HG02759 (cell line): Measurements from ENCODE around the gene ERCC8.
"Not testable (repeated sequence)": the region's sequence is repeated elsewhere in the genome, so short reads cannot be mapped to it uniquely, and the experiment has no call there.

Experiments
- ATAC-seq: cut with Tn5 transposase; IDR thresholded peaks from one replicate; pipeline ENCODE4 v1.9.1; 2021; ENCODE audit warnings: mild to moderate bottlenecking, moderate library complexity; ENCODE audit not compliant: unreplicated experiment

Gene ERCC8

DNA sequence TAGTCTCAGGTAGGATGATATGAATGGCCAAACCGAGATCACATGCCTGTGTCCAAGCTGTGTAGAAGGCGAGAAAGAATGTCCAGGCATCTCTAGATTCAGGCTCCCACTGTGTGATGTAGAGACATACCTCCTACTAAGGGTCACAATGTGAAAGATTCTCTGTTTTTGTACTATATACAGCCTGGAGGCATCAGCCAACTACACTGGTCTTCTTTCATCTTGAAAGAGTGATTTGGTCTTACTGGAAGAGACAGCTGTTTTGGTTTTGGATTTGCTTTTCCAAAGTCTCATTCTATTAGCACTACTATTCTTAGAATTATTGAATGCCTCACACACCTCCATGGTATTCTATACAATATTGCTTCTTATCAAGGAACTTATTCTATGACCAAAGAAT is 26.4 kb downstream of the ERCC8 start:
- no peak for ATAC-seq

DNA sequence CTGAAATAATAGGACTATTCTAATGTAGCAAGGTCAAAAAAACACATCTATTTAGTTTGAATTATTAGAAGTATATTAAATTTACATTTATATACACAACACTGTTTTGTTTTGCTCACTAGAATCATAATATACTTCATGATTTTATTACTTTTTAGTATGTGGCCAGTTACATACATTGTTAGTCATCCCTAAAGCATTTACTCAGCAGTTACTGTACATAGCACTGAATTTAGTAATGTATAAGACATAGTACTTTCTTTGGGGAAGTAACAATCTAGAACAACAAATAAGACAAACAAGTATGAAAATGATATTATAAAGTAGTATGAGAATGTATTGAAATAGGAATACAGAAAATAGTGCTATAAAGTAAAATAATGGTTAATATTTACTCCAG is 28.2 kb downstream of the ERCC8 start:
- ATAC-seq = no peak

DNA sequence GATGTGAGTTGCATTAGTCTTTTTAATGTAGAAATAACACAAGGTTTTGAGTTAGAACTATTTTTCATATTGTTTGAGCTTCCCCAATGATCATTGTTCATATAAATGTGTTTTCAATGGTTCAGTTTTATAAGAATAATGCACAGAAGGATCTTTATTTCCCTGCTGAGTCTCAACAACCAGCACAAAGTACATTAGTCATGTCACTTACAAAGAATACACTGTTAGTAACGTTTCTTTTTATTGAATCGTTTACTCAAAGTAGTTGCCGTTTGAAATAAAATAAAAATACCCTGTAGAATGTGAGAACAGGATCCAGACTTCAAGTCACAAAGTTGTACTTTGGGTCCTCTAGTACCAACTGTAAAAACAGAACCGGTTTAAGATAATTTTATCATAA is 41.5 kb downstream of the ERCC8 start:
- ATAC-seq = no peak

DNA sequence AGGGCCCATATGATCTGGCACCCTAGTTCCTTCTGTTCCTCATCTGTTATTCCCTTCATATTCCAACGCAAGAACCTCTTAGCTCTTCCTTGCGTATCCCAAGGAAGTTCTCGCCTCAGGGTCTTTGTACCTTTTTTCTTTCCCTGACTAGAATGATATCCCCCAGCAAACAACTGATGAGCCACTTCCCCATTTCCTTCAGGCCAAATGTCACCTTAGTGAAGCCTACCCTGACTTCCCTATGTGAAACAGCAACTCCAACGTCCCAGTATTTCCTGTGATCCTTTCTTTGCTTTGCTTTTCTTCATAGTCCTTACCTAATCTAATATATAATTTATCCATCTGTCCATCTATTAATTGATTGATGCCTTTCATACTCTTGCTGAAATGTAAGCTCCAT is 47.9 kb downstream of the ERCC8 start:
- ATAC-seq = no peak

DNA sequence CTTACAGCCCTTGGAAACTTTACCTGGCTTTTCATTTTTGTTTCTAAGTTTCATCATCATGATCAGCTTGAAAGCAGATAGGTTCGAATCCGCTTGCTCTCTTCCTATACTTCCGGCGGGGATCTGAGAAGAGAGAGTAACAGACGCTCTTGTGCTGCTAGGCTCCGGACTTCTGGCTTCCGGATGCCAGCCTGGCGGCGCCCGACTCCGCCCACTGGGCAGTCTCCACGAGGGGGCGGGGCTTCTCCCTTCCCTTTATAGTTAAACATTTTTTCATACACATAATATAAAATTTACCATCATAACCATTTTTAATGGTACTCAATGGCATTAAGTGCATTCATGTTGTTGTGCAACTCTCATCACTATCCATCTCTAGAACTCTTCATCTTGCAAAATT is 51.3 kb downstream of the ERCC8 start:
- ATAC-seq = no peak

DNA sequence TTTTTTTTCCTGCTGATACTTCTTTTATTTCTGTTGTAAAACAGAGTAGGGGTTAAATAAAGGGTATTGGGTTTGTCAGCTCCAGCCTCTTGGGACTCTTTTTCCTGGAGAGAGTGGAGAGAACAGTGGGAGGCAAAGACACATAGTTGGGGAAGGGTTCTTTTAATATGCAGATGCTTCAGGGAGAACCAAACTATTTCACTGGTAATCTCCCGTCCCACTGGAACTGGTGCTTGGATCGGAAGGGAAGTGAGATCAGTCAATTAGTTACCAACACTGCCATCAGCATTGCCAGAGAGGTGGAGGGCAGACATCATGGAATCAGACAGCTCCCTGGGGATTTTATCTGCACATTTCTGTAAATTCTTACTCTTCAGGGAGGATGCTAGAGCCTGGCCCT is 53.2 kb downstream of the ERCC8 start:
- no peak for ATAC-seq

DNA sequence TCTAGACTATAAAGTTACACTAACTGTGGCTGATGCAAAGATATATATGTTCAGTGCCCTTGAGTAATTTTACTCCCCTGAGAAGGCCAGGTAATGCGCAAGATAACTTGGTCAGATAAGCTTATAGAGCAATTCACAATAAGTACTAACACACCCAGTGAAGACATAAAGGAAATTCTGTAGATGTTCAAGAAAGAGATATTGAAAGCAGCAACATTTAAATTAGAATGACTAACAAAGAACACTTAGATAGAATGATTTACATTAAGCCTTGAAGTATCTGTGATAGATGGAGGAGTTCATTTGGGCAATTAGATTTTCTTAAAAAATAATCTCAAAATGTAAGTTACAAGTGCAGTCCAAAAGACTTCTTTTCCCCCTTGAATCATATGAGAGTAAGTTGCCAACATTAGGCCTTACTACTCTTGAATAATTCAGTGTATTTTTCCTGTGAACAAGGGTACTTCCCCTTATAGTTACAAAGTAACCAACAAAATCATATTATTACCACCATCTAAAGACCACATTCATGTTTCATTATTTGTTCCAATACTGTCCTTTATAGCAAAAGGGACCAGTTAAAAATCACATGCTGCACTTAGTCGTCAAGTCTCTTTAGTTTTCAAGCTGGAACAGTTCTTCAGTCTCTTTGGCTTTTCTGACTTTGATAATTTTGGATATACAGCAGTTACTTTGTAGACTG is 56.4 kb downstream of the ERCC8 start:
- peak; percentile 68 for ATAC-seq

DNA sequence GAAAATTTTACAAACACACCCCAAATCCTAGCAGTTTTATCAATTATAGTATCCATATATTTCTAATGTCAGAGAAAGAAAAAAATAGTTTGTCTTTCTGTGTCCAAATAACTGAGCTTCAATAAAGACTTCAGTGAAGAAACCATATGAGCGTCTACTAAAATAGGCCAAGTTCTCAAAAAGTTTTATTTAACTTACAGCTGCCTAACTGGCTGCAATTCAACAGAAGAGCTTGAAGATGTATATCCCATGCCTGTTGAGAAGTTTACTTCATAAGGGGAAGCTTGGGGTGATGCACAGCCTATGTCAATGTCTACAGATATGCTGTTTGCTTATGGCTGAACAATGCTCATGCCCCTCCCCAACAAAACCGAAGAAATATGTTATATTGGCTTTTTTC is 57.1 kb downstream of the ERCC8 start:
- ATAC-seq = no peak

DNA sequence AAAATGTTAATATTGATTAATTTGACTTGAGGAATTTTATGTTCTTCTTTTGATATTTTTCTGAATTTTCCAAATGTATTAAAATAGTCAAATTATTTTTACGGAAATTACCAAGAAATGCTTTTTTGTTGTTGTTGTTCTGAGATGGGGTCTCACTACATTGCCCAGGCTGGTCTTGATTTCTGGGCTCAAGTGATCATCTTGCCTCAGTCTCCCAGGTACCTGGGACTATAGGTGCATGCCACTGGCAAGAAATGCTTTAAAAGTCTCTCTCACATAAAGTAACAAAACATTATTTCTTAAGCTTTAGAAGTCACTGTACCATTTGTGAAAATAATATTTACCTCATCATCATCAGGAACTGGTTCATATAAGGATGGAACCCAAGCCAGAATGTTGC is 57.8 kb downstream of the ERCC8 start:
- ATAC-seq = no peak

DNA sequence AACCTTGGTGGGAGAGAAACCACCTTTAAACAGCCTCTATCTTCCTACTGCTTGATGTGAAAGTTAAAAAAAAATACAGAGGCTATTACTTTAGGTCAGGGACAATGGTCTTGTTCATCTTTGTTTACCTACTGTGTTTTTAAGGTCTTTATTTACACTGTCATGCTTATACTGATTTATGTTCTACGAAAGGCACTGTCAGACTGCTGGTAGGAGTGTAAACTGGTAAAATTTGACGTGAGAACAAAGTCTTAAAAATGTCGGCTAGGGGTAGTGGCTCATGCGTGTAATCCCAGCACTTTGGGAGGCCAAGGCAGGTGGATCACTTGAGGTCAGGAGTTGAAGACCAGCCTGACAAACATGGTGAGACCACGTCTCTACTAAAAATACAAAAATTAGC is 58.7 kb downstream of the ERCC8 start:
- no peak for ATAC-seq

DNA sequence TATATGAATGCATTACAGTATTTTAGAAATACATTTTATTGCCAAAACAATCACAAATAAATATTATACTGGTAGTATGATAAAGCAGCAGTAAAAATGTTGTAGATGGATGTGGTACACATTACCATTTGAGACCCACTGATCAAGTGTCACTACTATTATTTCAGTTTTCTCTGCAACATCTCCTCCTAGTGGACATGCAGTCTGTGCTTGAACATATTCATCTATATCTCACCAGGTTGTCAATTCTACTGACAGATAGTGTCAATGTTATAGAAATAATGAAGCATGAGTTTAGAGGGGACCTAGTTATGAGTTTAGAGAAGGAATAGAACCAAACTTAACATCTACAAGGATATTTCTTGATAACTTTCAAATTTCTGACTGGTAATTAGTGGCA is 61.6 kb downstream of the ERCC8 start:
- no peak for ATAC-seq

DNA sequence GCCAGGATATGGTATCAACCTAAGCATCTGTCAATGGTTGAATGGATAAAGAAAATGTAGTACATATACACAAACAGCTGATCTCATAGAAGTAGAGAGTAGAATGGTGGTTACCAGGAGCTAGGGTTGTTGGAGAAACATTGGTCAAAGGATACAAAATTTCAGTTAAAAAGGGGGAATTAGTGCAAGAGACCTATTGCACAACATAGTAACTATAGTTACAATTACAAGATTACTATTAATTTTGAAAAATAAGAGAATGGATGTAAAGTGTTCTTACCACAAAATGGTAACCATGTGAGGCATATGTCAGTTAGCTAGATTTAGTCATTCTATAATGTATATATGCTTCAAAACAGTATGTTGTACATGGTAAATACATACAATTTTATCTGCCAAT is 72.0 kb downstream of the ERCC8 start:
- ATAC-seq = no peak

DNA sequence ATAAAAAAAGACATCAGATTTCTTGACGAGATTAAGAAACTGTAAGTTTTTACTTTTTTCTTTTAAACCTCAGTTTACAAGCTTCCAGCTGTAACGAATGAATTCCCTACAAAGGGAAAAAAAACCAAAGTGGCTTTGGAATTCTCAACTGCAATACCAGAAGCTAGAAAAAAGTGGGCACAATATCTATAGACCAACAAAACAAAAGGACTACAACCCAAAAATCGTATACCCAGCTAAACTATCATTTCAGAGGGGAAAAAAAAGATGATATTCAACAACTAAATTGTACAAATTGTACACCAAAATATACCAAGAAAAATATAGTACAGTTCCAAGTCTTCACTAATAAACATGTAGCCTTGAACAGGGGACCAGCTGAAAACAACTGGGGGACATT is 74.0 kb downstream of the ERCC8 start:
- ATAC-seq = no peak

DNA sequence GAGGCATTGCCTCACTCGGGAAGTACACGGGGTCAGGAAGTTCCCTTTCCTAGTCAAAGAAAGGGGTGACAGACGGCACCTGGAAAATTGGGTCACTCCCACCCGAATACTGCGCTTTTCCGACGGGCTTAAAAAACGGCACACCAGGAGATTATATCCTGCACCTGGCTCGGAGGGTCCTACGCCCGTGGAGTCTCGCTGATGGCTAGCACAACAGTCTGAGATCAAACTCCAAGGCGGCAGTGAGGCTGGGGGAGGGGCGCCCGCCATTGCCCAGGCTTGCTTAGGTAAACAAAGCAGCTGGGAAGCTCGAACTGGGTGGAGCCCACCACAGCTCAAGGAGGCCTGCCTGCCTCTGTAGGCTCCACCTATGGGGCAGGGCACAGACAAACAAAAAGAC is 84.3 kb downstream of the ERCC8 start:
- ATAC-seq = not testable (repeated sequence)

DNA sequence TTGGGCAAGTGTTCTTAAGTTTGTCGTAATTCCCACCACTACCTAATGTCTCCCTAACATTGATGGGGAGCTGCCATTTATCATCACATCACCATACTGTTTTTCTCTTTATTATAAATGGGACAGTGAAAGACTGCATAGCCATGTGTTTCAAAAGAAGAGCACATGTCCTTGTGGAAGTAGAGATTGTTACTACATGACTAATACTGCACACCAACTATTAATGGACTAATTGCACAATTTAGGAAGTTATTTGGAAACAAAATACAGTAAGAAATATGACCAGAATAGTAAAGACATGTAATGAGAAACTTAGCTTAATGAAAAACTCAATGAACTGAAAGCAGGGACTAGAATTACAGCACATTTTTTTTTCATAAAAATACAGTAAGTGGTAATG is 88.8 kb downstream of the ERCC8 start:
- no peak for ATAC-seq

DNA sequence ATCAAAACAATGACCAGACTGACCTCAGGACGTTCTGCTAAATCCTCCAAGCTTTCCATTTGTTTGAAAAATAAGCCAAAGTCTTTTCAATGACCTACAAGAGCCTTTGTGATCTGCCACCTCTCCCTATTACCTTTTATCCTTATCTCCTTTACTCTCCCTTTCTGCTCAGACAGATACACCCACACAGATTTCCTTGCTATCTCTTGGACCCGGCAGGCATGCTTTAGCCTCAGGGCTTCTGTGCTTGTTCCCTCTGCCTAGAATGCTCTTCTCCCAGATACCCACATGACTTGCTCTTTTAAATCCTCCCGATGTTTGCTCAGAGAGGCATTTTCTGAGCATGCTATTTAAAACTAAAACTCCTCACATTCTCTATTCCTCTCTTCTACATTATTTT is 91.9 kb downstream of the ERCC8 start:
- ATAC-seq = no peak

DNA sequence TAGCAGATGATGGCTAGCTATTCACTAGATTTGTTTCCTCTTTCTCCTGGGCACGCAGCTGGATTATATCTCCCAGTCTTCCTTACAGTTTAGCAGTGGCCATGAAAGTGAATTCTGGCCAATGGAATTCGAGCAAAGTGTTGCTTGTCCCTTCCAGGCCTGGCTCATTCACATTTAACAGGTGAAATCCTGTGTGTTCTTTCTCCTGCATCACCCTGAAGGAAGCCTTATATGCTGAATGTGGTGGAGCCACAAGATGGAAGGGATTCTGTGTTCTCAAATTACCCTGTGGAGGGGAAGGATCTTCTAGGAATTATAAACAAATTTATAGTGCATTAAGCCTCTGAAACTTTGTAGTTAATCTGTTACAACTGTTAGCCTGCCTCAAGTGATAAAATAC is 92.6 kb downstream of the ERCC8 start:
- no peak for ATAC-seq

DNA sequence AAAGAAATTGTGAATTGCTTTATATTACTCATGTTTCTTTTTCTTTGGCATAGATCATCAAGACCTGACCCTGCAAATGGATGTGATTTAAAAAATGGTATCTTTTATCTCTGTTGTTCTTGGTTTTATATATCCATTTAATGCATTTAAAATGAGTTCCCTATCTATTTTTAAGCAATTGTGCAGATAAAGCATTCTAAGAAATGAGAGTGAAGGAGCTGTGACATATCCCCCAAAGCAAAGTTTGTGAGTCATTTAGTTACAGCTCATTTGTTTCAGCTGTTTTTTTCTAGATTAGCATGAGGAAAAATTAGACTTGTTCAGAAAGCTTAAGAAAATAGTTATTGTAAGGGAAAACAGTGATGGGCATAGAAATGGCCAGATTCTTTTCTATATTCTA is 93.2 kb downstream of the ERCC8 start:
- no peak for ATAC-seq

DNA sequence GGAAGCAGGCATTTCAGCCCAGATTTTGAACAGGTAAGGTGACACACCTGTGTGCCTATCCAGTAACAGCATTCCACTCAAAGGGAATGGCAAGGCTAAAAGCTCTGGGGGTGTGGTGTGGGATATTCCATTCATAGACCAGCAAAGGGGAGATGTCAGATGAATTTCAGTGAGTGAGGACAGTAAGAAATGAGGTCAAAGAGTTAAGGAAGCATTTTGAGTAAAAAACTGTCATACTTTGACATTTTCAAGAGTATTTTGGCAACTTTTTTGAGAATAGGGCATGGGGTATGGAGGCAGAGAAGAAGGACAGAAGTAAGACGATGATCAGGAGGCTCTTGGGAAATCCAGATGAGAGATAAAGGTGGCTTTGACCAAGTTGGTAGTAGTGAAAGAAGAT is 98.6 kb downstream of the ERCC8 start:
- no peak for ATAC-seq

DNA sequence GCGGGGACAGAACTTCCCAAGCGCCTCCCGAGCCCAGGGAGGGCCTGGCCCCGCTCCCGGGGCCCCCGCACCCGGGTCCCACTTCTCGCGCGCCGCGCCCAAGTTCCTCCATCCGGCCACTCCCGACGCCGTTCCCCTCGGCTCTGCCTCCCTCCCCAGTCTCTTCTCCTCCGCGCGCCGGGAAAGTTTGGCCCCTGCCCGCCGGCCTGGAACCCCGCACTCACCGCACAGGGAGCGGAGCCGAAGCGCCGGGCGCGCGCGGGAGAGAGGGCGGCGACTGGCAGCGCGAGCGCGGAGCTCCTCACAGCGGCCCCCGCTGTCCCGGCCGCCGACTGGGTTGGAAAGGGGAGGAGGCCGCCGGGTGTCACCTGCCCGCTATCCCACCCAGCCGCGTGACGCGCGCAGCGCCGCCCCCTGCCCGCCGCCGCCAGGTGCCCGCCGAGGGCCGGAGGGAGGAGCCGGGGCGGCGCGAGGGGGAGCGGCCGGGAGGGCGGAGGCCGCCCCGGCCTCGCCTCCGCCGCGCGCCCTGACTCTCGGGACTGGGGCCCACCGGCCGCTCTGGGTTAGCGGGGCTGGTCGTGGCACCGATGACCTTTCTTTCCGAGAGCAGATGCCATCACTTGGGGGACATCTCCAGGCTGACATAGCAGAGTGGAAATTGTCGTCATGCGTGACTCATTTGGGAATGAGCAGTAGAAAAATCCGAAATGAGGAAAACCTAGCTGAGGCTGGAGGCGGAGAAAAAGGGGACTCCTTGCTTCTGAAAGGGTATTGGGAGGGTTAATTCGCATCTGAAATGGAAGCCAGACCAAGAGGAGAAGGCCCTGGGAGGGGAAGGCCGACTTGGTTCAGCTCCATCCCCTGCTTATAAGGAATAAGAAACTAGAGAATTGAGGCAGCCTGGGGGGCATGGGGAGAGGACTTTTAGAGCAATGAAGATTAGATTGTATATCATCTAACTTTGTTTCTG is 100.6 kb downstream of the ERCC8 start, which contains the start of gene ELOVL7:
Gene ELOVL7 (minus strand): TSS at position 334 of the 970 bp plus-strand sequence. CDS start 56,872 bp downstream, outside the sequence.
- ATAC-seq = peak; percentile 96

DNA sequence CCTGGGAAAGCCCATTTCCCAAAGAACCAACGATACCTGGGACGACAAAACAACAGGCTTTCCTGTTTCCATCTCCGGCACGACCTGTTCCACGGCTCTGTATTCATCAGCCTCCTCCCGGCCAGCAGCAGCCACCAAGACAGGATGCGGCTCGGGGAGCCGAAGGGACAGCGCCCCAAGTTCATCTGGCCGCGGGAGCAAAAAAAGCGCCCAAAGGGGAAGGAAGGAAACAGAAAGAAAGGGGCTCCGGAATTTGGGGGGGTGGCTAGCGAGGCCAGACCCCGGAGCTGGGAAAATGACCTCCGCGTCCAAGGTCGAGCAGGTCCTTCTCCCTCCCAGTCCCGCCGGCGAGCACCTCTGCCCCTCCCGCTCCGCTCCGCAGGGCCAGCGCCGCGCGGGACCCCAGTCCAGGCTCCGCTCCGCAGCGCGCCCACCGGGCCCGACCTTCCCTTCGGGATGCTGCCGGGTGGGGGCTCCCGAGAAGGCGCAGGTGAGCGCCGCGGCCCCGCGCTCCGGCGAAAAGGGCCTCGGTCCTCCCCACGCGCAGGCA is 101.4 kb downstream of the ERCC8 start:
- ATAC-seq = peak; percentile 21

DNA sequence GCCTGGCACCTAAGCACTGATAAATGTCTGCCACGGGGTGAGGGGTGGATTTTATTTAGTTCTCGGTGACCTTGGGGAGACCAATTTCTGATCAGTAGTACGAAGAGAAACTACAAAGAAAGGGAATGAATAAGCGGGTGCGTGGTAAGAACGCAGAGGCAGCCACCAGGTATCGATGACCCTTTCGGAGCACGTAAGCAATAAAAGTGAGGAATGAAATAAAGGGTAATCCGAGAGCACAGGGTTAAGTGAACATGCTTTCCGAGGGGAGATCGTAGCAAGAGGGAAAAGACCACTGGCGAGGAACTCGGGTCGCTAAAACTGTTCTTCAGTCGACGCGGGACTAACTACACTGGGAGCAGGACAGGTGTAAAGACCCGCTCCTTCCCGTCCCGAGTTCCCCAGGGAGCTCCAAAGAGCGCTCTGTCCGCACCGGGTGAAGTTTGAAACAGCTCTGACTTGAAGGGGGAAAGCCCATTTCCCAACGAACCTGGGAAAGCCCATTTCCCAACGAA is 101.9 kb downstream of the ERCC8 start:
- no peak for ATAC-seq
